Panc1 (cell line): ENCODE data around the gene DYRK1A.

Experiments
- POLR2AphosphoS5 ChIP-seq: IDR thresholded peaks from 2 replicates; pipeline ENCODE4 v1.6.1; 2012; ENCODE audit warnings: mild to moderate bottlenecking, low read depth, low read length, moderate library complexity
- TF ChIP-seq, protein P1 (sequence below): fragments of 450-650 bp; IDR thresholded peaks from 2 replicates; pipeline ENCODE4 v1.5.1; 2017; ENCODE audit warnings: mild to moderate bottlenecking

DNA sequence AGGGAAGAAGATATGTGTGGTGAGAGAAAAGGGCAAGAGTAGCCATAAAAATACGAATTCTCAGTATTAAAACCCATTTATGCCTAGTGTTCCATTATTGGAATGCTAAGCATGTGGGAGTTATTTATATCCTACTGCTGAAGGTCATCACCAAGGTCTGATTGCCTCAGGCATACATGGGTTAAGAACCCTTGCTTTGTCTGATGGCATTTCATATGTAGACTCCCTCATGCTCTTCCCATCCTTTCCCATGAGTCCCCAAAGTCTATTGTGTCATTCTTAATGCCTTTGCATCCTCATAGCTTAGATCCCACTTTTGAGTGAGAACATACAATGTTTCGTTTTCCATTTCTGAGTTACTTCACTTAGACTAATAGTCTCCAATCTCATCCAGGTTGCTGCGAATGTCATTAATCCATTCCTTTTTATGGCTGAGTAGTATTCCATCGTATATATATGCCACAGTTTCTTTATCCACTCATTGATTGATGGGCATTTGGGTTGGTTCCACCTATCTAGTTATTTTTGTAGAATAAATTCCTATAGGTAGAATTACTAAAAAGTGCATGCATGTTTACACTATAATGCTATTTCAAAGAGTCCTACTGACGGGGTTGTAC lies 172.5 kb downstream of the DYRK1A start:
- TF ChIP-seq POLR2AphosphoS5, result no peak
- TF ChIP-seq, protein P1, sequence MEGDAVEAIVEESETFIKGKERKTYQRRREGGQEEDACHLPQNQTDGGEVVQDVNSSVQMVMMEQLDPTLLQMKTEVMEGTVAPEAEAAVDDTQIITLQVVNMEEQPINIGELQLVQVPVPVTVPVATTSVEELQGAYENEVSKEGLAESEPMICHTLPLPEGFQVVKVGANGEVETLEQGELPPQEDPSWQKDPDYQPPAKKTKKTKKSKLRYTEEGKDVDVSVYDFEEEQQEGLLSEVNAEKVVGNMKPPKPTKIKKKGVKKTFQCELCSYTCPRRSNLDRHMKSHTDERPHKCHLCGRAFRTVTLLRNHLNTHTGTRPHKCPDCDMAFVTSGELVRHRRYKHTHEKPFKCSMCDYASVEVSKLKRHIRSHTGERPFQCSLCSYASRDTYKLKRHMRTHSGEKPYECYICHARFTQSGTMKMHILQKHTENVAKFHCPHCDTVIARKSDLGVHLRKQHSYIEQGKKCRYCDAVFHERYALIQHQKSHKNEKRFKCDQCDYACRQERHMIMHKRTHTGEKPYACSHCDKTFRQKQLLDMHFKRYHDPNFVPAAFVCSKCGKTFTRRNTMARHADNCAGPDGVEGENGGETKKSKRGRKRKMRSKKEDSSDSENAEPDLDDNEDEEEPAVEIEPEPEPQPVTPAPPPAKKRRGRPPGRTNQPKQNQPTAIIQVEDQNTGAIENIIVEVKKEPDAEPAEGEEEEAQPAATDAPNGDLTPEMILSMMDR, result no peak
